ENCODE data around the gene TNNT3. TPM values are rescaled to one million over a fixed set of nuclear protein-coding genes. Genes with fewer than 3 reads are reported as not detected.
"Not testable (repeated sequence)": the region's sequence is repeated elsewhere in the genome, so short reads cannot be mapped to it uniquely, and the experiment has no call there.

TNNT3 gene
- total RNA-seq, 1 donor from 2014 or later: 0.40 TPM

- ATAC-seq: no peak
Observed at GRCh38 chr11:1881442-1882264, 37.9 kb upstream of the TNNT3 start.

GRCh38 chr11:1882265-1883238 is 37.0 kb upstream of the TNNT3 start:
- ATAC-seq: peak; percentile 80

- no peak for ATAC-seq
Observed at GRCh38 chr11:1883346-1884302, 35.9 kb upstream of the TNNT3 start.

GRCh38 chr11:1884303-1884700 is 35.2 kb upstream of the TNNT3 start:
- ATAC-seq: no peak

- not testable (repeated sequence) for ATAC-seq
Observed at GRCh38 chr11:1886551-1886950, 33.0 kb upstream of the TNNT3 start.

GRCh38 chr11:1887451-1888346 is 31.8 kb upstream of the TNNT3 start:
- ATAC-seq: no peak

GRCh38 chr11:1888347-1888753 is 31.2 kb upstream of the TNNT3 start:
- ATAC-seq: no peak

- ATAC-seq: peak; percentile 4
Observed at GRCh38 chr11:1888811-1889210, 30.7 kb upstream of the TNNT3 start.

GRCh38 chr11:1889224-1889930 is 30.1 kb upstream of the TNNT3 start:
- peak; percentile 40 for ATAC-seq

- peak; percentile 6 for ATAC-seq
Observed at GRCh38 chr11:1889941-1890855, 29.3 kb upstream of the TNNT3 start.

GRCh38 chr11:1890856-1891830 is 28.4 kb upstream of the TNNT3 start:
- ATAC-seq: no peak

- ATAC-seq: no peak
Observed at GRCh38 chr11:1891831-1892115, 27.7 kb upstream of the TNNT3 start, which contains the start of gene PRR33. Gene PRR33, minus strand, starts transcription at chr11:1891895. Its CDS starts 1,311 bp downstream, at chr11:1890584.

- no peak for ATAC-seq
Observed at GRCh38 chr11:1892116-1892515, 27.4 kb upstream of the TNNT3 start.

- ATAC-seq: no peak
Observed at GRCh38 chr11:1892558-1892957, 26.9 kb upstream of the TNNT3 start.

GRCh38 chr11:1893581-1894359 is 25.7 kb upstream of the TNNT3 start:
- ATAC-seq: no peak

GRCh38 chr11:1894759-1895158 is 24.7 kb upstream of the TNNT3 start:
- ATAC-seq: no peak

- ATAC-seq: no peak
Observed at GRCh38 chr11:1896468-1896867, 23.0 kb upstream of the TNNT3 start.

All from esophagus mucosa (tissue), 1 donor.